Neural cell (in vitro differentiated cells): ENCODE results near the gene HELT. TPM values are rescaled to one million over a fixed set of nuclear protein-coding genes. Genes with fewer than 3 reads are reported as not detected.
A peak's percentile ranks its signal among the peaks of the same experiment; 100 is the strongest.

ENCODE experiments used
- H2AFZ ChIP-seq: fragments of 200-600, 300-800 bp; sonication (generic), shearing (Covaris generic); 2 replicates; pipeline ENCODE4 v1.6.0; 2014; ENCODE audit warnings: low read depth, mild to moderate bottlenecking, antibody characterized with exemption, low read length, moderate library complexity
- H3F3A ChIP-seq: fragments of 200-600 bp; shearing (Covaris generic); 2 replicates; pipeline ENCODE4 v1.6.1; 2016; ENCODE audit warnings: mild to moderate bottlenecking, moderate library complexity, mixed read lengths, antibody characterized with exemption, low read length; ENCODE audit not compliant: insufficient read depth, poor library complexity, severe bottlenecking
- H3K27ac ChIP-seq: fragments of 200-600, 300-800 bp; sonication (generic), shearing (Covaris generic); 2 replicates; pipeline ENCODE4 v1.5.1; 2014; ENCODE audit warnings: mild to moderate bottlenecking, low read length, moderate library complexity
- H3K27me3 ChIP-seq: fragments of 300-800, 200-600 bp; sonication (generic), shearing (Covaris generic); 2 replicates; pipeline ENCODE4 v1.6.0; 2014; ENCODE audit warnings: mild to moderate bottlenecking, low read depth, low read length, moderate library complexity; ENCODE audit not compliant: insufficient read depth
- H3K36me3 ChIP-seq: fragments of 300-800, 200-600 bp; sonication (generic), shearing (Covaris generic); 2 replicates; pipeline ENCODE4 v1.5.1; 2014; ENCODE audit warnings: mild to moderate bottlenecking, antibody characterized with exemption, low read length, moderate library complexity; ENCODE audit not compliant: insufficient read depth
- H3K4me2 ChIP-seq: fragments of 300-800, 200-600 bp; sonication (generic), shearing (Covaris generic); 2 replicates; pipeline ENCODE4 v1.6.0; 2014; ENCODE audit warnings: mild to moderate bottlenecking, low read length
- H3K4me3 ChIP-seq: fragments of 300-800, 200-600 bp; sonication (generic), shearing (Covaris generic); 2 replicates; pipeline ENCODE4 v1.5.1; 2014; ENCODE audit warnings: mild to moderate bottlenecking, low read length, moderate library complexity
- H3K79me2 ChIP-seq: fragments of 200-600 bp; shearing (Covaris generic); replicated peaks from 2 replicates; pipeline ENCODE4 v1.6.0; 2014; ENCODE audit warnings: mild to moderate bottlenecking, low read length, moderate library complexity; ENCODE audit not compliant: insufficient read depth
- H3K9ac ChIP-seq: fragments of 300-800, 200-600 bp; sonication (generic), shearing (Covaris generic); 2 replicates; pipeline ENCODE4 v1.6.1; 2016; ENCODE audit warnings: mild to moderate bottlenecking, low read length, mixed read lengths
- H3K9me2 ChIP-seq: fragments of 200-600 bp; shearing (Covaris generic); 2 replicates; pipeline ENCODE4 v1.6.1; 2016; ENCODE audit warnings: mild to moderate bottlenecking, low read length, mixed read lengths; ENCODE audit not compliant: insufficient read depth
- H3K9me3 ChIP-seq: fragments of 200-600, 300-800 bp; sonication (generic), shearing (Covaris generic); 2 replicates; pipeline ENCODE4 v1.6.1; 2016; ENCODE audit warnings: mild to moderate bottlenecking, mixed run types, low read length, moderate library complexity, mixed read lengths
- H4K20me1 ChIP-seq: fragments of 200-600 bp; shearing (Covaris generic); 2 replicates; pipeline ENCODE4 v1.6.1; 2016; ENCODE audit warnings: mild to moderate bottlenecking, mixed run types; ENCODE audit not compliant: insufficient read depth
- EP300 ChIP-seq: fragments of 450-650 bp; conservative IDR thresholded peaks from 2 replicates; pipeline ENCODE4 v1.6.1; 2014; ENCODE audit warnings: antibody characterized with exemption, mild to moderate bottlenecking, moderate library complexity; ENCODE audit not compliant: poor library complexity, severe bottlenecking
- EZH2 ChIP-seq: fragments of 200-600, 300-800 bp; shearing (Covaris generic), sonication (generic); IDR thresholded peaks from 2 replicates; pipeline ENCODE4 v1.6.1; 2014; ENCODE audit warnings: antibody characterized with exemption, low read length, borderline replicate concordance, mild to moderate bottlenecking; ENCODE audit not compliant: insufficient read depth, poor library complexity, severe bottlenecking
- MXI1 ChIP-seq: fragments of 450-650 bp; conservative IDR thresholded peaks from 2 replicates; pipeline ENCODE4 v1.6.1; 2014; ENCODE audit warnings: antibody characterized with exemption, mild to moderate bottlenecking; ENCODE audit not compliant: poor library complexity, severe bottlenecking
- POLR2AphosphoS5 ChIP-seq: IDR thresholded peaks from 2 replicates; pipeline ENCODE4 v1.6.1; 2012
- RAD21 ChIP-seq: fragments of 450-650 bp; conservative IDR thresholded peaks from 2 replicates; pipeline ENCODE4 v1.6.1; 2014; ENCODE audit warnings: antibody characterized with exemption, mild to moderate bottlenecking, moderate library complexity
- REST ChIP-seq: IDR thresholded peaks from 2 replicates; pipeline ENCODE4 v1.6.1; 2012; ENCODE audit warnings: borderline replicate concordance
- SMC3 ChIP-seq: fragments of 450-650 bp; conservative IDR thresholded peaks from 2 replicates; pipeline ENCODE4 v1.6.1; 2014; ENCODE audit warnings: antibody characterized with exemption, mild to moderate bottlenecking, moderate library complexity; ENCODE audit not compliant: poor library complexity
- TAF1 ChIP-seq: IDR thresholded peaks from 2 replicates; pipeline ENCODE4 v1.6.1; 2012; ENCODE audit warnings: low read depth
- polyA plus RNA-seq: library from polyadenylated mRNA; depleted of rRNA; stranded (reverse); fragments of >200 nt; gene quantifications from 2 replicates; pipeline ENCODE4 v1.2.3, GENCODE V29; 2014
- TF ChIP-seq, protein P1 (sequence below): fragments of 450-650 bp; IDR thresholded peaks from 2 replicates; pipeline ENCODE4 v1.5.1; 2014; ENCODE audit warnings: antibody characterized with exemption, mild to moderate bottlenecking, moderate library complexity; ENCODE audit not compliant: poor library complexity, severe bottlenecking

The HELT gene
- polyA plus RNA-seq, 1 donor from 2014 or later: not detected

GRCh38 chr4:185020863-185021761, 2.8 kb downstream of the HELT start:
- Histone ChIP-seq H3F3A (no peaks in the 10 kb centered on the region), H3K27me3 (peaks cover 93% of the 10 kb centered on the region), H3K4me2 (peak overlapping the region; percentile 2), H3K27ac (no peak overlapping the region), H3K4me3 (peak overlapping the region; percentile 60), H3K9ac (no peak overlapping the region), H2AFZ (no peak overlapping the region), H3K9me3 (no peaks in the 10 kb centered on the region), H3K36me3 (no peaks in the 10 kb centered on the region), H4K20me1 (no peaks in the 10 kb centered on the region), H3K79me2 (no peaks in the 10 kb centered on the region), H3K9me2 (no peaks in the 10 kb centered on the region)
- no peak for TF ChIP-seq SMC3
- TF ChIP-seq EP300: no peak
- peak; percentile 30 for TF ChIP-seq EZH2

- H3K79me2 ChIP-seq: no peaks in the 10 kb centered on the region
- no peak overlapping the region for H3K4me3 ChIP-seq
- H3F3A ChIP-seq: no peaks in the 10 kb centered on the region
- H3K9me3 ChIP-seq: no peaks in the 10 kb centered on the region
- no peak overlapping the region for H3K9ac ChIP-seq
- no peak overlapping the region for H3K27ac ChIP-seq
- no peaks in the 10 kb centered on the region for H3K36me3 ChIP-seq
- TF ChIP-seq, protein P1, sequence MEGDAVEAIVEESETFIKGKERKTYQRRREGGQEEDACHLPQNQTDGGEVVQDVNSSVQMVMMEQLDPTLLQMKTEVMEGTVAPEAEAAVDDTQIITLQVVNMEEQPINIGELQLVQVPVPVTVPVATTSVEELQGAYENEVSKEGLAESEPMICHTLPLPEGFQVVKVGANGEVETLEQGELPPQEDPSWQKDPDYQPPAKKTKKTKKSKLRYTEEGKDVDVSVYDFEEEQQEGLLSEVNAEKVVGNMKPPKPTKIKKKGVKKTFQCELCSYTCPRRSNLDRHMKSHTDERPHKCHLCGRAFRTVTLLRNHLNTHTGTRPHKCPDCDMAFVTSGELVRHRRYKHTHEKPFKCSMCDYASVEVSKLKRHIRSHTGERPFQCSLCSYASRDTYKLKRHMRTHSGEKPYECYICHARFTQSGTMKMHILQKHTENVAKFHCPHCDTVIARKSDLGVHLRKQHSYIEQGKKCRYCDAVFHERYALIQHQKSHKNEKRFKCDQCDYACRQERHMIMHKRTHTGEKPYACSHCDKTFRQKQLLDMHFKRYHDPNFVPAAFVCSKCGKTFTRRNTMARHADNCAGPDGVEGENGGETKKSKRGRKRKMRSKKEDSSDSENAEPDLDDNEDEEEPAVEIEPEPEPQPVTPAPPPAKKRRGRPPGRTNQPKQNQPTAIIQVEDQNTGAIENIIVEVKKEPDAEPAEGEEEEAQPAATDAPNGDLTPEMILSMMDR: no peak
- no peak for TF ChIP-seq REST
- TF ChIP-seq EP300: no peak
- TF ChIP-seq POLR2AphosphoS5: no peak
- TF ChIP-seq RAD21: no peak
- TF ChIP-seq MXI1: no peak
- TF ChIP-seq EZH2: no peak
- TF ChIP-seq TAF1: no peak
- H4K20me1 ChIP-seq: no peaks in the 10 kb centered on the region
- H3K27me3 ChIP-seq: peaks cover 70% of the 10 kb centered on the region
- H3K9me2 ChIP-seq: no peaks in the 10 kb centered on the region
- no peak overlapping the region for H2AFZ ChIP-seq
- no peak overlapping the region for H3K4me2 ChIP-seq
These were observed 5.2 kb downstream of the HELT start for GRCh38 chr4:185023471-185023870.
